Hepatocyte (in vitro differentiated cells): ENCODE measurements around the gene NPL. TPM values are rescaled to one million over a fixed set of nuclear protein-coding genes. Genes with fewer than 3 reads are reported as not detected.

Source experiments
- DNase-seq: peaks from one replicate; pipeline ENCODE4 v3.0.0-alpha.2; 2016; ENCODE audit warnings: low spot score
- H2AFZ ChIP-seq: fragments of 200-600 bp; sonication (generic); 2 replicates; pipeline ENCODE4 v1.6.0; 2016; ENCODE audit warnings: antibody characterized with exemption, mild to moderate bottlenecking
- H3K27ac ChIP-seq: fragments of 200-600 bp; sonication (generic); 2 replicates; pipeline ENCODE4 v1.5.1; 2016; ENCODE audit warnings: mild to moderate bottlenecking
- H3K27me3 ChIP-seq: fragments of 200-600 bp; sonication (generic); 2 replicates; pipeline ENCODE4 v1.6.1; 2016
- H3K36me3 ChIP-seq: fragments of 200-600 bp; sonication (generic); replicated peaks from 2 replicates; pipeline ENCODE4 v1.5.1; 2016; ENCODE audit warnings: low read depth; ENCODE audit not compliant: insufficient read depth
- H3K4me1 ChIP-seq: fragments of 200-600 bp; sonication (generic); 2 replicates; pipeline ENCODE4 v1.5.1; 2016; ENCODE audit warnings: mild to moderate bottlenecking, moderate library complexity; ENCODE audit not compliant: insufficient read depth
- H3K4me2 ChIP-seq: fragments of 200-600 bp; sonication (generic); 2 replicates; pipeline ENCODE4 v1.6.0; 2016
- H3K4me3 ChIP-seq: fragments of 200-600 bp; sonication (generic); 2 replicates; pipeline ENCODE4 v1.5.1; 2016; ENCODE audit warnings: mild to moderate bottlenecking
- H3K79me2 ChIP-seq: fragments of 200-600 bp; sonication (generic); 2 replicates; pipeline ENCODE4 v1.6.0; 2017; ENCODE audit warnings: mild to moderate bottlenecking
- H3K9me2 ChIP-seq: fragments of 200-600 bp; sonication (generic); replicated peaks from 2 replicates; pipeline ENCODE4 v1.6.0; 2017; ENCODE audit warnings: mild to moderate bottlenecking; ENCODE audit not compliant: insufficient read depth
- H3K9me3 ChIP-seq: fragments of 200-600 bp; sonication (generic); 2 replicates; pipeline ENCODE4 v1.5.1; 2016; ENCODE audit warnings: low read depth, mild to moderate bottlenecking
- H4K20me1 ChIP-seq: fragments of 200-600 bp; sonication (generic); 2 replicates; pipeline ENCODE4 v1.6.0; 2016; ENCODE audit warnings: mild to moderate bottlenecking; ENCODE audit not compliant: insufficient read depth, poor library complexity, severe bottlenecking
- CTCF ChIP-seq: fragments of 200-600 bp; sonication (generic); IDR thresholded peaks from 2 replicates; pipeline ENCODE4 v1.5.1; 2016; ENCODE audit warnings: antibody characterized with exemption, mild to moderate bottlenecking; ENCODE audit not compliant: poor library complexity
- EZH2 ChIP-seq: fragments of 200-600 bp; sonication (generic); IDR thresholded peaks from 2 replicates; pipeline ENCODE4 v1.6.1; 2016; ENCODE audit warnings: antibody characterized with exemption, mild to moderate bottlenecking, borderline replicate concordance
- EZH2phosphoT487 ChIP-seq: fragments of 200-600 bp; sonication (generic); IDR thresholded peaks from one replicate; pipeline ENCODE4 v1.6.1; 2018; ENCODE audit warnings: antibody characterized with exemption, mild to moderate bottlenecking, low read depth, moderate library complexity; ENCODE audit not compliant: unreplicated experiment, severe bottlenecking
- WGBS: methylation state at CpG from one replicate; pipeline ENCODE4 v1.1.6; 2016; ENCODE audit warnings: low lambda C conversion rate; ENCODE audit errors: missing lambda C conversion rate; 5-methylcytosine and 5-hydroxymethylcytosine counted together
- polyA plus RNA-seq: library from polyadenylated mRNA; unstranded; fragments of >200 nt; fragmentation: Nextera tagmentation; extraction: Ambion mirVana; gene quantifications from 2 replicates; pipeline ENCODE4 v1.2.1, GENCODE V29; 2016
- total RNA-seq: library from RNA; depleted of rRNA; stranded (reverse); fragments of >200 nt; gene quantifications from 2 replicates; pipeline ENCODE4 v1.2.3, GENCODE V29; 2014

Gene NPL
- total and polyA plus RNA-seq, 2 experiments from 2014 or later: 7.1 to 10.2 TPM

GRCh38 chr1:182817802-182818201, 28.2 kb downstream of the NPL start:
- Histone ChIP-seq H3K4me2 (no peak overlapping the region), H3K27me3 (no peaks in the 10 kb centered on the region), H3K4me3 (no peak overlapping the region), H3K4me1 (no peaks in the 10 kb centered on the region), H3K36me3 (no peaks in the 10 kb centered on the region), H4K20me1 (no peaks in the 10 kb centered on the region), H3K79me2 (no peaks in the 10 kb centered on the region), H3K27ac (no peak overlapping the region), H3K9me2 (no peaks in the 10 kb centered on the region), H2AFZ (no peak overlapping the region), H3K9me3 (no peaks in the 10 kb centered on the region)
- TF ChIP-seq EZH2 (no peak), EZH2phosphoT487 (no peak), CTCF (no peak)
- no peak for DNase-seq
- 87% methylated on average over 3 of the region's 3 CpGs for WGBS

- WGBS: 92% methylated on average over 3 of the region's 3 CpGs
These were observed 33.6 kb downstream of the NPL start for GRCh38 chr1:182823220-182823619.

GRCh38 chr1:182826892-182827291, 37.3 kb downstream of the NPL start:
- Histone ChIP-seq H3K4me2 (no peak overlapping the region), H3K27ac (no peak overlapping the region), H3K27me3 (no peaks in the 10 kb centered on the region), H3K9me3 (no peaks in the 10 kb centered on the region), H2AFZ (no peak overlapping the region), H3K36me3 (no peaks in the 10 kb centered on the region), H3K4me3 (no peak overlapping the region), H4K20me1 (no peaks in the 10 kb centered on the region), H3K4me1 (no peaks in the 10 kb centered on the region), H3K79me2 (no peaks in the 10 kb centered on the region), H3K9me2 (no peaks in the 10 kb centered on the region)
- WGBS: 89% methylated on average over 2 of the region's 2 CpGs
- no peak for DNase-seq
- TF ChIP-seq EZH2 (no peak), CTCF (no peak), EZH2phosphoT487 (no peak)

More at GRCh38 chr1:182823220-182823619, 33.6 kb downstream of the NPL start:
- H3K4me2 ChIP-seq: no peak overlapping the region
- no peaks in the 10 kb centered on the region for H3K9me2 ChIP-seq
- H3K27ac ChIP-seq: no peak overlapping the region
- no peak overlapping the region for H3K4me3 ChIP-seq
- TF ChIP-seq CTCF (no peak), EZH2 (no peak), EZH2phosphoT487 (no peak)
- H3K27me3 ChIP-seq: no peaks in the 10 kb centered on the region
- DNase-seq: no peak
- H2AFZ ChIP-seq: no peak overlapping the region
- no peaks in the 10 kb centered on the region for H3K36me3 ChIP-seq
- no peaks in the 10 kb centered on the region for H3K79me2 ChIP-seq
- no peaks in the 10 kb centered on the region for H3K9me3 ChIP-seq
- H4K20me1 ChIP-seq: no peaks in the 10 kb centered on the region
- H3K4me1 ChIP-seq: no peaks in the 10 kb centered on the region
